Brain microvascular endothelial cell (primary cell): ENCODE results near the gene TMC1.

ENCODE experiments used
- DNase-seq: peaks from one replicate; pipeline ENCODE4 v3.0.0-alpha.2; 2020
- H3K27ac ChIP-seq: fragments of 250-450 bp; sonication (Bioruptor Pico); 2 replicates; pipeline ENCODE4 v1.5.1; 2020; ENCODE audit warnings: mild to moderate bottlenecking, moderate library complexity
- H3K27me3 ChIP-seq: fragments of 250-450 bp; sonication (Bioruptor Pico); replicated peaks from 2 replicates; pipeline ENCODE4 v1.5.1; 2020; ENCODE audit warnings: mild to moderate bottlenecking
- H3K36me3 ChIP-seq: fragments of 250-450 bp; sonication (Bioruptor Pico); replicated peaks from 2 replicates; pipeline ENCODE4 v1.5.1; 2020; ENCODE audit warnings: mild to moderate bottlenecking
- H3K4me3 ChIP-seq: 2 replicates; pipeline ENCODE4 v1.5.1; 2011; ENCODE audit warnings: low read depth, mild to moderate bottlenecking, control low read depth, low read length, moderate library complexity
- in situ Hi-C: cut with HindIII; loops from 2 replicates; pipeline ENCODE4 v1.10.0; 2017; ENCODE audit warnings: low sequenced_read_pairs, low pct_ligation_motif_present
- TF ChIP-seq, protein P1 (sequence below): IDR thresholded peaks from 2 replicates; pipeline ENCODE4 v1.5.1; 2011; ENCODE audit warnings: low read depth, mild to moderate bottlenecking, moderate library complexity, low read length, control low read depth, inconsistent platforms; ENCODE audit errors: missing control alignments

The TMC1 gene

DNA sequence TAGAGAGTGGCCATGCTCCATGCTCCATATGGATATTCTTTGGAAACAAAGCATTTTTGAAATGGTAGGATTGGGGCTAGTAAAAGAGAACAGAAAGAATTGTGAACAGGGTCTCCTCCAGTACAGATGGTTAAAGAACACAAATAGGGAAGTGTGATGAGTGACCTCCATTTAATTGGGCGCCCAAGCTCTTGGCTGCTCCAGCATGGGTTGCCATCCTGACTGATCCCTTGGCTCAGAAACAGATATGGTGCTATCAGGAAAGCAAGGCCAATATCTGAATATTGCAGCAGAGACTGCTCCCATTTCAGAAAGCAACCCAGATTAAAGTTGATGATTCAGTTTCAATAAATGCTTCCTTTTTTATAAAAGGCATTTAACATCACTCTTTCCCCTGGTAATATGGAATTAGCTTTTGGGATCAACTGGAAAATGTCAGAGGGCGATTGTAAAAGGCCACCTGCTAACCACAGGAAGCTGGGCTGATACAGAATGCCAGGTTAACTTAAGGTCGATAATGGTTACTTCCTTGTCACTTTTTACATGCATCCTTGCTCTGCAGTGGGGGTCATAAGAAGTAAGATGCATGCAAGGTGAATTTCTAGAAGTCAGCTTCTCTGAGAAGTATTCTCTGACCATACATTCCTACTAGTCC, 52.9 kb downstream of the TMC1 start:
- TF ChIP-seq, protein P1, sequence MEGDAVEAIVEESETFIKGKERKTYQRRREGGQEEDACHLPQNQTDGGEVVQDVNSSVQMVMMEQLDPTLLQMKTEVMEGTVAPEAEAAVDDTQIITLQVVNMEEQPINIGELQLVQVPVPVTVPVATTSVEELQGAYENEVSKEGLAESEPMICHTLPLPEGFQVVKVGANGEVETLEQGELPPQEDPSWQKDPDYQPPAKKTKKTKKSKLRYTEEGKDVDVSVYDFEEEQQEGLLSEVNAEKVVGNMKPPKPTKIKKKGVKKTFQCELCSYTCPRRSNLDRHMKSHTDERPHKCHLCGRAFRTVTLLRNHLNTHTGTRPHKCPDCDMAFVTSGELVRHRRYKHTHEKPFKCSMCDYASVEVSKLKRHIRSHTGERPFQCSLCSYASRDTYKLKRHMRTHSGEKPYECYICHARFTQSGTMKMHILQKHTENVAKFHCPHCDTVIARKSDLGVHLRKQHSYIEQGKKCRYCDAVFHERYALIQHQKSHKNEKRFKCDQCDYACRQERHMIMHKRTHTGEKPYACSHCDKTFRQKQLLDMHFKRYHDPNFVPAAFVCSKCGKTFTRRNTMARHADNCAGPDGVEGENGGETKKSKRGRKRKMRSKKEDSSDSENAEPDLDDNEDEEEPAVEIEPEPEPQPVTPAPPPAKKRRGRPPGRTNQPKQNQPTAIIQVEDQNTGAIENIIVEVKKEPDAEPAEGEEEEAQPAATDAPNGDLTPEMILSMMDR: no peak
- no peak overlapping the region for H3K4me3 ChIP-seq
- no peak overlapping the region for H3K27ac ChIP-seq
- no peak for DNase-seq
- H3K27me3 ChIP-seq: no peaks in the 10 kb centered on the region
- in situ Hi-C loops: no loop called here
- H3K36me3 ChIP-seq: no peaks in the 10 kb centered on the region

DNA sequence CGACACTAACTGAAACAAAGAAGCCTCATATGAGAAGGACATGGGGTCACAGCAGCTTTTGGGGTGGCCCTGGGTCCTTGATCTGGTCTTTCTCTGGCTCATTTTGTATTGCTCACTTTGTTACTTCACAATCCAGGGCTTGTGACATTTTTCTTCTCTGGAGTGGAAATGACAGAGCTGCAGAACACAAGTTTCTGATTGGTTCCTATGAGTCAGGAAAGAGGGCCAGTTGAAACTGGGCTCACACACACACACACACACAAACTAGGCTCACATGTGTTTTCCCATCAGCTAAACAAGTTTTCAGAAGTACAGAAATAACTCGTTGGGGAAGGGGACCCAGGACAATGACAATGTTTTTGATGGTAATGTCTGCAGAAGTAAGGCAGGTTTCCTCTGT, 54.3 kb downstream of the TMC1 start:
- Histone ChIP-seq H3K4me3 (no peak overlapping the region), H3K27me3 (no peaks in the 10 kb centered on the region), H3K27ac (no peak overlapping the region), H3K36me3 (no peaks in the 10 kb centered on the region)
- no peak for DNase-seq
- in situ Hi-C loops: loop anchor here (25.0 kb wide), 1 partner anchor 213 kb away; the partner anchor contains the start of gene ZFAND5
- TF ChIP-seq, protein P1: no peak

DNA sequence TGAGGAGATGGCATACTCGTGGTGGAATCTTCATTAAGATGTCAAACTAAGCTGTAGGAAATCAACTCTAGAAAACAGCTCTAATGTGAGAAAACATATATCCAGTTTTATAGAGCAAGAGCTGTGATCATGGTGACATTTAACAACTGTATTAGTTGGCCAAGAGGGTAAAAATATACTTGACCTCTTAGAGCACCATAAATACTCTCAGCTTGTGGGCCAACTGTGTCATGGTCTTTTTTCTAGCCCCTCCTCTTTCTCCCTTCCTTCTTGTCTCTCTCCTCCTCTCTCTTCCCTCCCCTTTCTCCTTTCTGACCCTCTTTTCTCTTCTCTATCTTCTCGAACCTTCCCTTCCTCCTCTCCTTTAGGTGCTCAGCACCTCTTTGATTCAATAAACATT, 54.7 kb downstream of the TMC1 start:
- Histone ChIP-seq H3K36me3 (no peaks in the 10 kb centered on the region), H3K27me3 (no peaks in the 10 kb centered on the region), H3K27ac (no peak overlapping the region), H3K4me3 (no peak overlapping the region)
- TF ChIP-seq, protein P1: no peak
- in situ Hi-C loops: loop anchor here (25.0 kb wide), 1 partner anchor 214 kb away; the partner anchor contains the start of gene ZFAND5
- DNase-seq: no peak

DNA sequence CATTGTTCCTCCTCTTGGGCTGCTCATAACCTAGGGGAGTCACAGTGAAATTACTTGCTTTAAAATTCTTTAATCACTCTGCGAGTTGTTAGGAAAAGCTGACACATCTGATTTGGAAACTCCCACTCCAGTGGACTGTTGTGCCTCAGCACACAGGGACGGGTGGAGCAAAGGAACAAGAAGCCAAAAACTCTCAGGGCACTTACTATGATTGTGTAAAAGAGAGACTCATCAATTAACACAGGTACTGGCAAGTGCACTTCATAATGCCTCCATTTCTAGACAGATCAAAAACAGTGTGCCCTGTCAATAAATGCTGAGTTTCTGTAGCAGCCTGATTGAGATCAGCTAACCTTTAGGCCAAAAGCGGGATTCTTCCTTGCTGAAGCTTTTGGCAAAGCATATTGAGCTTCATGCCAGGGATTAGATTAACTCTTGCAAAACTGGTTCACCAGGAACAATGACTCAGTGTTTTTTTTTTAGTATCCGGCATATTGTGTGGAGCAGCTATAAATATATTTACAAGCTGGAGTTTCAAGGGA, 55.9 kb downstream of the TMC1 start:
- H3K4me3 ChIP-seq: no peak overlapping the region
- DNase-seq: no peak
- TF ChIP-seq, protein P1: no peak
- no peaks in the 10 kb centered on the region for H3K27me3 ChIP-seq
- H3K27ac ChIP-seq: peak overlapping the region; percentile 4
- no peaks in the 10 kb centered on the region for H3K36me3 ChIP-seq
- in situ Hi-C loops: loop anchor here (25.0 kb wide), 1 partner anchor 215 kb away; the partner anchor contains the start of gene ZFAND5

DNA sequence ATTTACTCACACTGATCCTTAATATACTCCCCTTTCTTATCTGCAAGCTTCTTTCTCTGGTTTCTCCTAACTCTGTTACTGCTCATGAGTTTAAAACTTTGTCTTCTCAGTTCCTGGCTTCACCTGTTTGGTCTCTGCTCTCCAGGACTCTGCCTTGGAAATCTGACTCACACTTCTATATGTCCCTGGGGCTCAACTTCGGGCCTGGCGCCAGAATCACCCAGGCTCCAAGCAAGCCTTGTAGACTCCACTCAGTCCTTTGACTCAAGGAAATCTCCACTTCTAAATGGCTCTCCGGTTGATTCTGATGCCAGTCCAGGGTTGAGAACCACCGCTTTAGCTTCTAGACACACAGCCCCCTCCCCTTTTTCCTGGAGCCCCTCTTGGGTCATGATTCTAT, 57.8 kb downstream of the TMC1 start:
- no peaks in the 10 kb centered on the region for H3K27me3 ChIP-seq
- in situ Hi-C loops: loop anchor here (25.0 kb wide), 1 partner anchor 217 kb away; the partner anchor contains the start of gene ZFAND5
- TF ChIP-seq, protein P1: no peak
- H3K27ac ChIP-seq: no peak overlapping the region
- H3K36me3 ChIP-seq: no peaks in the 10 kb centered on the region
- no peak overlapping the region for H3K4me3 ChIP-seq
- DNase-seq: peak; percentile 68
